Ishikawa (cell line): ENCODE measurements around the gene WNT5B.

Experiments used
- EP300 ChIP-seq: IDR thresholded peaks from 2 replicates; pipeline ENCODE4 v1.6.1; 2012; ENCODE audit warnings: borderline replicate concordance
- TAF1 ChIP-seq: IDR thresholded peaks from 2 replicates; pipeline ENCODE4 v1.6.1; 2012; ENCODE audit warnings: low read depth, mild to moderate bottlenecking
- TF ChIP-seq, protein P1 (sequence below): IDR thresholded peaks from 2 replicates; pipeline ENCODE4 v1.6.1; 2012

DNA sequence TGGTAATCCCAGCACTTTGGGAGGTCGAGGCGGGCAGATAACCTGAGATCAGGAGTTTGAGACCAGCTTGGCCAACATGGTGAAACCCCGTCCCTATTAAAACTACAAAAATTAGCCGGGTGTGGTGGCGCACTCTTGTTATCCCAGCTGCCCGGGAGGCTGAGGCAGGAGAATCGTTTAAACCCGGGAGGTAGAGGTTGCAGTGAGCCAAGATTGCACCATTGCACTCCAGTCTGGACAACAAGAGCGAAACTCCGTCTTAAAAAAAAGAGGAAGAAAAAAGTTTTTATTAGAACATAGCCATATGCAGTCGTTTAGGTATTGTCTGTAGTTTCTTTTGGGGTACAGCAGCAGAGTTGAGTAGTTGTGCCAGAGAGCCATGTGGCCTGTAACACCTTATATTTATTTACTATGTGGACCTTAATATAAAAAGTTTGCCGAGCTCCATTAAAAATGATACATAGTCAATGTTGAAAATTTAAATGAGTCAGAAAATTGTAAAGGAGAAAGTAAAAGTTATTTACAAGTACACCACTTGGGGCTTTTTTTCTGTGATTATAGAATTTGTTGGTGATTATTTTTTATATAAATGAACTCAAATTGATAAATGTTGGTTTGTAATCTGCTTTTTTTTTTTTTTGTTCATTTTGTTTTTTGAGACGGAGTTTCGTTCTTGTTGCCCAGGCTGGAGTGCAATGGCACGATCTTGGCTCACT, 64.0 kb downstream of the WNT5B start:
- no peak for TF ChIP-seq EP300
- TF ChIP-seq, protein P1, sequence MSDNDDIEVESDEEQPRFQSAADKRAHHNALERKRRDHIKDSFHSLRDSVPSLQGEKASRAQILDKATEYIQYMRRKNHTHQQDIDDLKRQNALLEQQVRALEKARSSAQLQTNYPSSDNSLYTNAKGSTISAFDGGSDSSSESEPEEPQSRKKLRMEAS, result no peak
- TF ChIP-seq TAF1, result no peak
